Measurements from ENCODE around the gene INTS11. TPM values are rescaled to one million over a fixed set of nuclear protein-coding genes. Genes with fewer than 3 reads are reported as not detected.

INTS11 gene
- total RNA-seq, 2 donors from 2014 or later: 48.5 to 60.0 TPM

DNA sequence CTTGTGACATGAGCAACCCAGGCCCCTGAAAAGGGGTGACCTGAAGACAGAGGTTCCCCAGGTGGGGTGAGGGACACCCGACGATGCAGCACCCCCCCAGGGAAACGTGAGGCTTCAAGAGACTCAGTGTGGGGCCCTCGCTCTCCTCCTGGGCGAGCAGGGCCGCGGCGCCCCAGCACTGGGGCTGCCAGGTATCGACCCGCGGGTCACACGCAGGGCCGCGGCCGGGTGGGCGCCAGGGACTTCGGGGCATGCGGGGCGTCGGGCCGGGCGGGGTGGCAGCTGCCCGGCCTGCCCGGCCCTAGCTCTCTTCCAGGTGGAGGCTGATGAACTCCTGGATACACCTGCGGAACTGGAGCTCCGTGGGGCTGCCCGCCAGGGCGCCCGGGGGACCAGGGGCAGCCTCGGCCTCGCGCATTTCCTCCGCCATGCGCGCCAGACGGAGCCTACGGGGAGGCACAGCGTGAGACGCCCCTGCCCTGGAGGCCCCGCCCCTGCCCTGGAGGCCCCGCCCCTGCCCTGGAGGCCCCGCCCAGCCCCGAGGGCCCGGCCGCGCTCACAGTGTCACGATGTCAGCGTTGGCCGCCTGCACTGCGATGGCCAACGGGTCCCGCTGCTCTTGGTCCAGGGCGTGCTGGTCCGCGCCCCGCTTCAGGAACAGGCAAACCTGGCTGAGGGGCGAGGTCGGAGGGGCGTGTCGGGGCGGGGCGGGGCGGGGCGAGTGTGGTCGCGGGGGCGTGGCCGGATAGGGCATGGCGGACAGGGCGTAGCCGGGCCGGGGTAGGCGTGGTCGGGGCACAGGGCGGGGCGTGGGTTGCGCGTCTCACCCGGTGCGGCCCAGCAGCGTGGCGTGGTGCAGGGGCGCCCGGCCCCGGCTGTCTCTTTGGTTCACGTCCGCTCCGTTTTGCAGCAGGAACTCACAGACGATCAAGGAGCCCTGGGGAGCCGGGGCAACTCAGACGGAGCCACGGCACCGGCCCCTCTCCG is 30.9 kb downstream of the INTS11 start:
- intact Hi-C loops (cut with DNase I): no loop called here
- DNase-seq: peak; percentile 26
- peak in 1 of 2 donors; percentile 4 for ATAC-seq

GRCh38 chr1:1292851-1293250 is 31.6 kb downstream of the INTS11 start:
- intact Hi-C loops (cut with DNase I): no loop called here
- peak; percentile 10 for DNase-seq

DNA sequence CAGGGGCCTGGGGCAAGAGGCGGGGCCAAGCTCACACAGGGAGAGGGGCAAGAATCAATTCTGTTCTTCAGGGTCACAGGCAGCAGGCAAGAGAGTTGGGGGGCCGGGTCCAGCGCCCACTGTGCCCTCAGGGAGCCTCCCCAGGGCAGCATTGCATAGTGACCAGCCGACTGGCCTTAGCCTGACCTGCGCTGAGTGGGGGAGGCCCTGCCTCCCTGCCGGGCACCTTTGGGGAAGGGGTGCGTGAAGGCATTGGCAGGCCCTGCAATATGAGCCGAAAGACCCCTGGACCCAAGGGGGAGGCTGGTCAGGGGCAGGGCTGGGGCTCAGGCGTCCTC is 32.0 kb downstream of the INTS11 start:
- DNase-seq (no peak), ATAC-seq (peak in 1 of 2 donors; percentile 1)
- intact Hi-C loops (cut with DNase I): no loop called here

More at GRCh38 chr1:1292851-1293250, 31.6 kb downstream of the INTS11 start:
- ATAC-seq: peak in 1 of 2 donors; percentile 4

GRCh38 chr1:1291548-1292441 is 32.7 kb downstream of the INTS11 start:
- peak; percentile 77 for DNase-seq
- ATAC-seq: peak; percentile 69 to 79
- intact Hi-C loops (cut with DNase I): loop anchor here in 1 of 2 donors (2.0 kb wide), 1 partner anchor 169 kb away; no protein-coding TSS in a partner anchor

GRCh38 chr1:1291023-1291528 is 33.4 kb downstream of the INTS11 start:
- peak; percentile 3 to 36 for ATAC-seq
- intact Hi-C loops (cut with DNase I): loop anchor here in 1 of 2 donors (2.0 kb wide), 1 partner anchor 168 kb away; no protein-coding TSS in a partner anchor

DNA sequence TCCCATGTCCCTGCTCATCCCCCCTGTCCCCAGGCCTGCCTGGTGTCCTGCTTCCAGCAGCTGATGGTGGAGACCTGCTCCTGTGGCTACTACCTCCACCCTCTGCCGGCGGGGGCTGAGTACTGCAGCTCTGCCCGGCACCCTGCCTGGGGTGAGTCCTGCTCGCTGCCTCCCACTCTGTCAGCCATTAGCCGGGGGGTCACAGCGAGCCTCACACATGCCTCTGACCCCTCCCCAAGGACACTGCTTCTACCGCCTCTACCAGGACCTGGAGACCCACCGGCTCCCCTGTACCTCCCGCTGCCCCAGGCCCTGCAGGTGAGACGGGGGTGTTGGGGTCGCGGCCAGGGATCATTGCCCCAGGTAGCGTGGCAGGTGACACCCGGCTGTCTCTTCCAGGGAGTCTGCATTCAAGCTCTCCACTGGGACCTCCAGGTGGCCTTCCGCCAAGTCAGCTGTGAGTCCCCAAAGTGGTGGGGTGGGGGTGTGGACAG is 34.2 kb downstream of the INTS11 start:
- intact Hi-C loops (cut with DNase I): loop anchor here in 1 of 2 donors (2.0 kb wide), 1 partner anchor 167 kb away; no protein-coding TSS in a partner anchor
- DNase-seq: peak; percentile 59
- ATAC-seq: peak; percentile 25 to 26

More at GRCh38 chr1:1291023-1291528, 33.4 kb downstream of the INTS11 start:
- DNase-seq: peak; percentile 38

DNA sequence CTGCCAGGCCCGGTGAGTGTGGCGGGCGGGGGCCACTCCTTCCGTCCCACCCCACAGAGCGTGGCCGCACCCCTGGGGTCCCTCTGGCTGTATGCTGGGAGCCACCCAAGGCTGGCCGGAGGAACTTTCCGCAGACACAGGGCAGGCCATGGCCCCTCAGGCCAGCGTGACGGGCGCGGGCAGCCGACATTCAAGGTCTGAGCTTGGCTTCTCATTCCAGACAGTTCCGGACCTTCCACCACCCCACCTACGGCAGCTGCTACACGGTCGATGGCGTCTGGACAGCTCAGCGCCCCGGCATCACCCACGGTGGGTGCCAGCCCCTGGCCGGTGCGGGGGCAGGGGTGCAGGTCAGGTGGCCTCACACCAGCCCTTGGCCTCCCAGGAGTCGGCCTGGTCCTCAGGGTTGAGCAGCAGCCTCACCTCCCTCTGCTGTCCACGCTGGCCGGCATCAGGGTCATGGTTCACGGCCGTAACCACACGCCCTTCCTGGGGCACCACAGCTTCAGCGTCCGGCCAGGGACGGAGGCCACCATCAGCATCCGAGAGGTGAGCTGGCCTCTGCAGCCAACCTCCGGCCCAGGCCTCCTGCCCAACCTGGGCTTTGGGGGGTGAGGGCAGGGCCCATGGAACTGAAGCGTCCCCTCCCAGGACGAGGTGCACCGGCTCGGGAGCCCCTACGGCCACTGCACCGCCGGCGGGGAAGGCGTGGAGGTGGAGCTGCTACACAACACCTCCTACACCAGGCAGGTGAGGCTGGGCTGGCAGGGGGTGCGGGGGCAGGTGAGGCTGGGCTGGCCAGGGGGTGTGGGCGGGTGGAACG is 37.0 kb downstream of the INTS11 start:
- DNase-seq (peak; percentile 16), ATAC-seq (no peak)
- intact Hi-C loops (cut with DNase I): no loop called here

DNA sequence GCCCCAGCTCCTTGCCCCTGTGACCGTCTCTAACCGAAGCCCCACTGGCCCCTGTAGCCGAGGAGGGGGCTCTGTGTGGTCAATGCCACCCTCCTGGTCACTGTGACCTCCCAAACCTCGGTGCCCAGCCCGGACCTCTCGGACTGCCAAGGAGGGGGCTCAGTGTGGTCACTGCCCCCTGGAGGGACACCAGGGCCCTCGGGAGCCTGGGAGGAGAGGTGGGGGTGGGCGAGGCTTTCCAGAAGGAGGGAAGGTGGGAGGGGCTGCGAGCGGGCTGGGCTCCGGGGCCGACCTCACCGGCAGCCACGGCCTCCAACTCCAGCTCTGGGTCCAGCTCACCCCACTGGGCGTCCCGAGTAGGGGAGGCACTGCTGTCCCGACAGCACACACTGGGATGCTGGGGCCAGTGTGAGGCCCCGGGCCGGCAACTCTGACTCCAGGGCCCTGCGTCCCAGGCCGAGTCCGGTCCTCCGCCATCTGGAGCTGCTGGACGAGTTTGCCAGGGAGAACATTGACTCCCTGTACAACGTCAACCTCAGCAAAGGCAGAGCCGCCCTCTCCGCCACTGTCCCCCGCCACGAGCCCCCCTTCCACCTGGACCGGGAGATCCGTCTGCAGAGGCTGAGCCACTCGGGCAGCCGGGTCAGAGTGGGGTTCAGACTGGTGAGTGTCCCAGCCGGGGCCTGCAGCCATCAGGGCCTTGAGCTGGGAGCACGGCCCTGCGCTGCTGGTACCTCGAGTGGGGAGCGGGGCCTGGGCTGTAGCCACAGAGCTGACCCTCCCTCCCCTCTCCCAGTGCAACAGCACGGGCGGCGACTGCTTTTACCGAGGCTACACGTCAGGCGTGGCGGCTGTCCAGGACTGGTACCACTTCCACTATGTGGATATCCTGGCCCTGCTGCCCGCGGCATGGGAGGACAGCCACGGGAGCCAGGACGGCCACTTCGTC is 37.9 kb downstream of the INTS11 start:
- DNase-seq: no peak
- no peak for ATAC-seq
- intact Hi-C loops (cut with DNase I): no loop called here

- ATAC-seq (no peak), DNase-seq (no peak)
- intact Hi-C loops (cut with DNase I): no loop called here
Observed at GRCh38 chr1:1285611-1286311, 38.7 kb downstream of the INTS11 start.

DNA sequence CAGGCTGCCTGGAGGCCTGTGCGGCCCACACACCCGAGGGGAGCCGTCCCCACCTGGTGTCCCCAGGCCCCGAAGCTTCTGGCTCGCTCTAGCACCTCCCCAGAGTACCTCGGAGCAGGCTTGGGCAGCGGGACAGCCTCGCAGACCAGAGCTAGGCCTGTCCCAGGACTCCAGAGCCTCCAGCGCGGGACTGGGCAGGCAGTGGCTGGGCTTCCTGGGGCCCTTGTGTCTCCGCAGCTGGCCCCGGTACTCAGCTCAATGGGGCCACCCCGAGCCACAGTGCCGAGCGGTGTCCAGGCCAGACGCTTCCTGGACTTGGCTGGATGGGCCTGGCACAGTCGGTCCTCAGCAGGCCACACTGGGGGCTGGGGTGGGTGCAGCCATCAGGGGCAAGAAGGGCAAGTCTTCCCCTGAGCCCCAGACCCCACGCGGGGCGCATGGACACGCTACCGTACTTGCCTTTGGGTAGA is 39.3 kb downstream of the INTS11 start:
- intact Hi-C loops (cut with DNase I): no loop called here
- ATAC-seq: no peak
- DNase-seq: no peak

DNA sequence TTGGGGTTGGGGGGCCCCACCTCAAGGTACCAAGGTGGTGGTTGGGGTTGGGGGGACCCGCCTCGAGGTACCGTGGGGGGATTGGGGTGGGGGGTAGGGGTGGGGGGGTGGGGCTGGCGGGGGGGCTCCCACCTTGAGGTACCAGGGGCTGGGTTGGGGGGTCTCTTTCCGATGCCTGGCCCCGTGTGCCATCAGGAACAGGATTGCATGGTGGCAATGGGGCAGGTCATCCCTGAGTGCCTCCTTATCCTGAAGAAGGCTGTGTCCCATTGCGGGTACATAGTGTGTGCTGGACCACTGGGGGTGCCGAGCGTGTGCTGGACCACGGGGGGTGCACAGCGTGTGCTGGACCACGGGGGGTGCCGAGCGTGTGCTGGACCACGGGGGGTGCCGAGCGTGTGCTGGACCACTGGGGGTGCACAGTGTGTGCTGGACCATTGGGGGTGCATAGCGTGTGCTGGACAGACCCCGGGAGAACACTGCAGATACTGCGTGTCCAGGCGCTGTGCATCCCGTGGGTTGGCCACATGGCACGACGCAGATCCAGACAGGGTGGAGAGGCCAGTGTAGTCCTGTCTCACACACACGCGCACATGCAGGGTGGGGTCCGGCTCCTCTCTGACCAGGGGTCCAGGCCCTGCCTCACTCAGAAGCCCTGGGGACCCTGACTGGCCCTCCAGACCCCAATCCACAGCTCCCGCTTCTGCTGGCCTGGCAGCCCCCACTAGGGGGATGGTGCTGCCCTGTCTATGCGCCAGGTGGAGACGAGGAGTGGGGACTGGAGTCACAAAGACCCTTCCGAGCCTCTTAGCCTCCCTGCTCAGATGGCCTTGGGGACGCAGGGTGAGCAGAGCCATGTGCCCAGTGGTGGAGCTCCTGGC is 40.0 kb downstream of the INTS11 start:
- no peak for ATAC-seq
- no peak for DNase-seq
- intact Hi-C loops (cut with DNase I): no loop called here

DNA sequence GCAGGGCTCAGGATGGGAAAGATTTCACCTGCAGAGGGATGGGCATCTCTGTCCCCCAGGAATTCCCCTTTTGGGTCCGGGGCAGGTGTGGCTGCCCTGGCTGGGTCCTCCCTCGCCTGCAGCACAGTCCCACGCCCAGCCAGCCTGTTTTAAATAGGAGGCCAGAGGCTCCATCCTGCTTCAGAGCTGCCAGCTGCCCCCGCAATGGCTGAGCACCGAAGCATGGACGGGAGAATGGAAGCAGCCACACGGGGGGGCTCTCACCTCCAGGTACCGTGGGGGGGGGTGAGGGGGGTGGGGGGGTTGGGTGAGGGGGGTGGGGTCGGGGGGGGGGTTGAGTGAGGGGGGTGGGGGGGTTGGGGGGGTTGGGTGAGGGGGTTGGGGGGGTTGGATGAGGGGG is 40.6 kb downstream of the INTS11 start:
- intact Hi-C loops (cut with DNase I): no loop called here
- DNase-seq: no peak
- ATAC-seq: no peak

- ATAC-seq (no peak), DNase-seq (no peak)
- intact Hi-C loops (cut with DNase I): no loop called here
Observed at GRCh38 chr1:1282998-1283397, 41.5 kb downstream of the INTS11 start.

DNA sequence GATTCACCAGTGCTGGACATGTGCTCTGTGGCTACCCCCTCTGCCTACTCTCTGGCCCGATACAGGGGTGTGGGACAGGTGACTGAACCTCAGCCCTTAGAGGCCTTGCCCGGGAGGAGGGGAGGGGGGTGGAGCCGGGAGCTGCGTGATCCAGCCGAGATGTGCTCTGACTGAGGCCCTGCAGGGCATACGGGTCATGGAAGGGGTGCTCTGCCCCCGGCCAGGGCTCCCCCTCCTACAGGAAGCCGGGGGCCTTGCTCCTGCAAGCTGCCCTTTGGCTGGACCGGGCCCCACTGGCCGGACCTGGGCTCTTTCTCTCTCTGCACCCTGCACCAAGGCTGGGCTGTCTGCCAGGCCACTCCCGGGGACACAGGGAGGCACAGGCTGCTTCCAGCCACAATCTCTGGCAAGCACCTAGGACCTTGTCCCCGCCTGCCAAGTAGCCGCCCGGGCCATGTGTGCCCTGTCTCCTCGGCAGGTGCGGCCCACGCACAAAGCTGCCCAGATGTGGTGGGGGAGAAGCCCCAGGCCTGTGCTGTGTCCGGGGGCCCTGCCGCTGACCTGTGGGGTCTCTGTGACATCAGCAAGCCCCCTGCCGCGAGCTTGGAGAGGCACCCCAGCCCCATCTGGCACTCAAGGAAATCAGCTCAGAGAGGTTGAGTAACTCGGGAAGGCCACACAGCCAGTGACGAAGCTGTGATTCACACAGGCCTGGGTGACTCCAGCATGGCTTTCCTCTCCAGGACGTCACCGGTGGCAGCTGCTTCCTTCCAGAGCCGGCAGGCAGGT is 42.7 kb downstream of the INTS11 start:
- peak; percentile 68 for DNase-seq
- peak; percentile 70 to 78 for ATAC-seq
- intact Hi-C loops (cut with DNase I): no loop called here
